ENCODE data around the gene HPDL. TPM values are rescaled to one million over a fixed set of nuclear protein-coding genes. Genes with fewer than 3 reads are reported as not detected.

HPDL gene
- polyA plus RNA-seq, 1 donor (not counting 4 experiments of a cell fraction or from before 2014, with no cell fraction given) = 0.14 TPM

GRCh38 chr1:45335855-45336324, 9.2 kb downstream of the HPDL start:
- Histone ChIP-seq H3K9me3 (ENCODE audit: control insufficient read depth, low read depth, low read length) (no peaks in the 10 kb centered on the region), H3K9ac (ENCODE audit: control insufficient read depth, extremely low read depth, insufficient read depth, low read length) (no peak overlapping the region), H3K9me1 (ENCODE audit: control insufficient read depth, extremely low read depth, insufficient read depth, low read length) (no peaks in the 10 kb centered on the region), H3K27me3 (ENCODE audit: control insufficient read depth, extremely low read depth, insufficient read depth, low read length) (no peaks in the 10 kb centered on the region), H4K20me1 (ENCODE audit: control insufficient read depth, extremely low read depth, insufficient read depth, low read length) (no peaks in the 10 kb centered on the region), H3K4me1 (ENCODE audit: control insufficient read depth, extremely low read depth, insufficient read depth, low read length) (peaks cover 7% of the 10 kb centered on the region), H2AFZ (ENCODE audit: control insufficient read depth, low read length) (no peak overlapping the region), H3K27ac (ENCODE audit: control insufficient read depth, insufficient read depth, low read length) (no peak overlapping the region), H3K4me2 (ENCODE audit: control insufficient read depth, extremely low read depth, insufficient read depth, low read depth, low read length) (no peak overlapping the region), H3K4me3 (ENCODE audit: control insufficient read depth in 2 of 3, extremely low read depth in 1 of 3, insufficient read depth in 2 of 3, low read depth in 1 of 3, low read length in 3 of 3) (no peak overlapping the region), H3K79me2 (ENCODE audit: control insufficient read depth, insufficient read depth, low read length) (peaks cover 7% of the 10 kb centered on the region), H3K36me3 (ENCODE audit: control insufficient read depth in 2 of 2, extremely low read depth in 1 of 2, insufficient read depth in 2 of 2, low read length in 2 of 2) (peaks cover 0 to 6% of the 10 kb centered on the region in 2 experiments)
- dilution Hi-C loops (cut with MboI; ENCODE audit: extremely low pct_ligation_motif_present, low sequenced_read_pairs) = no loop called here
- TF ChIP-seq CTCF (optimal IDR thresholded peaks at IDR 0.05 in 1 of 3, IDR thresholded peaks at IDR 0.05 in 1 of 3, conservative IDR thresholded peaks at IDR 0.05 in 1 of 3; ENCODE audit: extremely low read depth in 1 of 3, insufficient read depth in 2 of 3, low read length in 3 of 3) (no peak), EZH2 (IDR thresholded peaks at IDR 0.05; ENCODE audit: low read length) (no peak)
- FAIRE-seq (no peak), DNase-seq (ENCODE audit: low read depth, low spot score) (no peak)

- Histone ChIP-seq H3K4me1 (ENCODE audit: control insufficient read depth, extremely low read depth, insufficient read depth, low read length) (peaks cover 15% of the 10 kb centered on the region), H3K79me2 (ENCODE audit: control insufficient read depth, insufficient read depth, low read length) (peaks cover 16% of the 10 kb centered on the region), H3K9ac (ENCODE audit: control insufficient read depth, extremely low read depth, insufficient read depth, low read length) (no peak overlapping the region), H3K27me3 (ENCODE audit: control insufficient read depth, extremely low read depth, insufficient read depth, low read length) (no peaks in the 10 kb centered on the region), H3K27ac (ENCODE audit: control insufficient read depth, insufficient read depth, low read length) (no peak overlapping the region), H3K9me1 (ENCODE audit: control insufficient read depth, extremely low read depth, insufficient read depth, low read length) (no peaks in the 10 kb centered on the region), H2AFZ (ENCODE audit: control insufficient read depth, low read length) (no peak overlapping the region), H3K4me3 (ENCODE audit: control insufficient read depth in 2 of 3, extremely low read depth in 1 of 3, insufficient read depth in 2 of 3, low read depth in 1 of 3, low read length in 3 of 3) (no peak overlapping the region), H3K36me3 (ENCODE audit: control insufficient read depth in 2 of 2, extremely low read depth in 1 of 2, insufficient read depth in 2 of 2, low read length in 2 of 2) (peaks cover 9 to 11% of the 10 kb centered on the region in 2 experiments), H3K4me2 (ENCODE audit: control insufficient read depth, extremely low read depth, insufficient read depth, low read depth, low read length) (no peak overlapping the region), H3K9me3 (ENCODE audit: control insufficient read depth, low read depth, low read length) (no peaks in the 10 kb centered on the region), H4K20me1 (ENCODE audit: control insufficient read depth, extremely low read depth, insufficient read depth, low read length) (no peaks in the 10 kb centered on the region)
- FAIRE-seq = no peak
- no peak for TF ChIP-seq CTCF (optimal IDR thresholded peaks at IDR 0.05 in 1 of 3, IDR thresholded peaks at IDR 0.05 in 1 of 3, conservative IDR thresholded peaks at IDR 0.05 in 1 of 3; ENCODE audit: extremely low read depth in 1 of 3, insufficient read depth in 2 of 3, low read length in 3 of 3)
- no peak for TF ChIP-seq EZH2 (IDR thresholded peaks at IDR 0.05; ENCODE audit: low read length)
- DNase-seq (ENCODE audit: low read depth, low spot score) = no peak
- dilution Hi-C loops (cut with MboI; ENCODE audit: extremely low pct_ligation_motif_present, low sequenced_read_pairs) = no loop called here
Measured at GRCh38 chr1:45337630-45338325, 11.1 kb downstream of the HPDL start.
